Ovary (tissue), 9 donors: ENCODE data around the gene LRRD1. TPM values are rescaled to one million over a fixed set of nuclear protein-coding genes. Genes with fewer than 3 reads are reported as not detected.
"Not testable (repeated sequence)": the region's sequence is repeated elsewhere in the genome, so short reads cannot be mapped to it uniquely, and the experiment has no call there.

ENCODE experiments used
- DNase-seq, 5 donors: peaks; one replicate each; pipeline ENCODE4 v3.0.0-alpha.2; 2019 to 2020
- H3K27ac ChIP-seq, 2 donors: fragments of 200-600 bp; one replicate each; pipeline versions ENCODE4 v1.5.1 to v1.8.0; 2019 to 2022
- H3K27me3 ChIP-seq: fragments of 200-600 bp; one replicate; pipeline ENCODE4 v1.8.0; 2022
- H3K36me3 ChIP-seq: fragments of 200-600 bp; sonication (generic); one replicate; pipeline ENCODE4 v1.5.1; 2019
- H3K4me1 ChIP-seq: one replicate; pipeline ENCODE4 v1.8.1; 2013; ENCODE audit warnings: mild to moderate bottlenecking, moderate library complexity; ENCODE audit not compliant: insufficient read depth
- H3K4me3 ChIP-seq: fragments of 200-600 bp; sonication (generic); one replicate; pipeline ENCODE4 v1.5.1; 2017
- H3K9me3 ChIP-seq, 2 donors: fragments of 200-600 bp in 1 of 2; sonication (generic) in 1 of 2; one replicate each; pipeline versions ENCODE4 v1.5.1 to v1.8.1; 2013 to 2019; ENCODE audit warnings: mild to moderate bottlenecking in 1 of 2, moderate library complexity in 1 of 2
- EP300 ChIP-seq: sonication (generic); formaldehyde crosslinking; IDR thresholded peaks from one replicate; pipeline ENCODE4 v1.6.1; 2017; ENCODE audit warnings: antibody characterized with exemption
- POLR2A ChIP-seq: fragments of 450-650 bp; IDR thresholded peaks from one replicate; pipeline ENCODE4 v1.6.1; 2017; ENCODE audit warnings: antibody characterized with exemption, mild to moderate bottlenecking, moderate library complexity
- WGBS, 3 donors: extraction: QIAGEN DNeasy Blood & Tissue Kit in 1 of 3; methylation state at CpG; one replicate each; pipeline versions ENCODE4 v1.1.5 to v1.1.7; 2013 to 2017; 5-methylcytosine and 5-hydroxymethylcytosine counted together
- intact Hi-C, 4 donors: fragments of 100-400 bp; cut with DNase I; formaldehyde crosslinking; loops; one replicate each; pipeline versions ENCODE4 v1.11.0 to v1.15.1; 2022 to 2023
- polyA plus RNA-seq, 2 donors: library from polyadenylated mRNA; stranded (reverse); fragments of 200-250 nt in 1 of 2; fragments of 350-450 nt in 1 of 2; fragmentation: Illumina TruSeq in 1 of 2; extraction: RNeasy Lipid Tissue Mini Kit (QIAGEN cat#74804) in 1 of 2; gene quantifications; one replicate each; pipeline ENCODE4 v1.2.3, GENCODE V29; 2013 to 2014
- total RNA-seq, 7 donors: library from RNA; depleted of rRNA in 2 of 7; stranded (reverse); fragments of >200 nt in 2 of 7; fragmentation: NEBNext Ultra II Directional in 3 of 7; extraction: Animal tissue kit (Norgen Biotek cat#: 25700) in 3 of 7; gene quantifications; one replicate each; pipeline versions ENCODE4 v1.1.0 to v1.2.4, GENCODE V29; 2016 to 2023
- TF ChIP-seq, protein P1 (sequence below), 3 donors: fragments of 450-650 bp in 2 of 3; fragments of 200-600 bp in 1 of 3; IDR thresholded peaks; one replicate each; pipeline versions ENCODE4 v1.5.1 to v1.8.0; 2016 to 2022; ENCODE audit warnings: antibody characterized with exemption in 3 of 3, mild to moderate bottlenecking in 1 of 3
- donor health status: DM: no; HTN: no; CAD: no; lungs with moderate emphysema.
- donor health status: DM: no; HTN: no; CAD: no.
- donor health status: Bipolar disorder and iron deficiency.
- donor health status: DM: yes; HTN: yes; CAD: no.
- donor health status: DM: no; HTN: no; CAD: no.
- donor health status: DM: yes; HTN: yes; CAD: no.

The LRRD1 gene
- total and polyA plus RNA-seq, 9 donors: 0.11 to 0.60 (median 0.32) TPM; not detected in 3

DNA sequence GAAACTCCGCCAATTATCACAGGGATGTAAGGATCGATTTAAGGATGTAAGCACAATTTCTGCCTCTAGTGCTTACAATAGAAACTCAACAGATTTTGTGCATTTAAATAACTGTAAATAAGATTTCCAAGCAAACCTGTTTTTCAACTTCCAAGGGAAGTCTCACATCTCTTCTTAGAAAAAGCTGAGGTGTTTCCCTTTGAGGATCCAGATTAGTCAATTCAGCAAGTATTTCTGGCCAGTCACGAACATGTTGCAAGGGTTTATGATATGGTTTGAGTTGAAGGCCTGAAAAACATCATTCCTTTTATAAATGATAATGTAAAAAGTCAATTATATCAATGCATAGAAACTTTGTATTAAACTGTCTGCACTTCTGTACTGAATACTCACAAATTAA, 42.8 kb upstream of the LRRD1 start:
- Histone ChIP-seq H3K4me3 (no peak overlapping the region), H3K9me3 (no peaks in the 10 kb centered on the region), H3K4me1 (no peaks in the 10 kb centered on the region), H3K27me3 (no peaks in the 10 kb centered on the region), H3K36me3 (no peaks in the 10 kb centered on the region), H3K27ac (no peak overlapping the region)
- TF ChIP-seq, protein P1, sequence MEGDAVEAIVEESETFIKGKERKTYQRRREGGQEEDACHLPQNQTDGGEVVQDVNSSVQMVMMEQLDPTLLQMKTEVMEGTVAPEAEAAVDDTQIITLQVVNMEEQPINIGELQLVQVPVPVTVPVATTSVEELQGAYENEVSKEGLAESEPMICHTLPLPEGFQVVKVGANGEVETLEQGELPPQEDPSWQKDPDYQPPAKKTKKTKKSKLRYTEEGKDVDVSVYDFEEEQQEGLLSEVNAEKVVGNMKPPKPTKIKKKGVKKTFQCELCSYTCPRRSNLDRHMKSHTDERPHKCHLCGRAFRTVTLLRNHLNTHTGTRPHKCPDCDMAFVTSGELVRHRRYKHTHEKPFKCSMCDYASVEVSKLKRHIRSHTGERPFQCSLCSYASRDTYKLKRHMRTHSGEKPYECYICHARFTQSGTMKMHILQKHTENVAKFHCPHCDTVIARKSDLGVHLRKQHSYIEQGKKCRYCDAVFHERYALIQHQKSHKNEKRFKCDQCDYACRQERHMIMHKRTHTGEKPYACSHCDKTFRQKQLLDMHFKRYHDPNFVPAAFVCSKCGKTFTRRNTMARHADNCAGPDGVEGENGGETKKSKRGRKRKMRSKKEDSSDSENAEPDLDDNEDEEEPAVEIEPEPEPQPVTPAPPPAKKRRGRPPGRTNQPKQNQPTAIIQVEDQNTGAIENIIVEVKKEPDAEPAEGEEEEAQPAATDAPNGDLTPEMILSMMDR (IDR thresholded peaks at IDR 0.05): no peak
- TF ChIP-seq POLR2A: no peak
- no peak for TF ChIP-seq EP300
- 95 to 96% (median 95%) methylated on average over 3 of the region's 3 CpGs for WGBS, 3 donors
- intact Hi-C loops: no loop called here
- DNase-seq: no peak

DNA sequence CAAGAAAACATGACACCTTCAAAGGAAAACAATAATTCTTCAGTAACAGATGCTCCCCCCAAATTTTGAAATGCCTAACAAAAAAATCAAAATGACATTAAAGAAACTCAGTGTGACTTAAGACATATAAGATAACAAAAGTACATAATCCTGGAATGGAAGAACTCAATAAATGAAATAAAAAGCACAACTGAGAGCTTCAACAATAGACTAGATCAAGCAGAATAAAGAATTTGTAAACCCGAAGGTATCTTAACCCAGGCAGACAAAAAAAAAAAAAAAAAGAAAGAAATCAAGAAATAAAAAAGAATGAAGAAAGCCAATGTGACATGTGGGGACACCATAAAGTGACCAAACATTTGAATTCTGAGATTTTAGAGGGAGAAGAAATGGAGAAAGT, 27.7 kb upstream of the LRRD1 start:
- Histone ChIP-seq H3K4me3 (no peak overlapping the region), H3K27ac (no peak overlapping the region), H3K9me3 (no peaks in the 10 kb centered on the region), H3K27me3 (no peaks in the 10 kb centered on the region), H3K36me3 (no peaks in the 10 kb centered on the region), H3K4me1 (no peaks in the 10 kb centered on the region)
- 89 to 98% (median 92%) methylated on average over 1 of the region's 1 CpG for WGBS, 3 donors
- DNase-seq: no peak
- TF ChIP-seq, protein P1 (IDR thresholded peaks at IDR 0.05): no peak
- TF ChIP-seq POLR2A (no peak), EP300 (no peak)
- intact Hi-C loops: no loop called here

DNA sequence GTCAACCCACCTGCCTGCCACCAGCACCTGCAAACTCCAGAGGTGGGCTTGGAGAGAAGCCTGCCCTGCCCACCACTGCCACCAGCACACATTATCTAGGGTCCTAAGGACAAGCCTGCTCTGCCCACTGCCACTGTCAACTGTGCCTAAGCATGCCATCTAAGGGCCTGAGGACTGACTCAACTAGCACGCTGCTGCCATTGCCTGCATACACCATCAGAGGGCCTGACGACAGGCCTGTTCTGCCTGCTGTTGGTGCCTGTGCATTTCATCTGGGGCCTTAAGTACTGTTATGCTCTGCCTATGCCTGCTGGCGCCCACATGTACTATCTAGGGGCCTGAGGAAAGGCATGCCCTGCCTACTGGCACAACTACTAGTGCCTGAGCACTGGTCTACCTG, 27.0 kb upstream of the LRRD1 start:
- no peak overlapping the region for H3K27ac ChIP-seq
- H3K27me3 ChIP-seq: no peaks in the 10 kb centered on the region
- no peak overlapping the region for H3K4me3 ChIP-seq
- DNase-seq: no peak
- WGBS, 3 donors: 96 to 100% (median 99%) methylated on average over 3 of the region's 3 CpGs
- intact Hi-C loops: no loop called here
- H3K36me3 ChIP-seq: no peaks in the 10 kb centered on the region
- no peaks in the 10 kb centered on the region for H3K9me3 ChIP-seq
- no peaks in the 10 kb centered on the region for H3K4me1 ChIP-seq
- TF ChIP-seq EP300 (no peak), POLR2A (no peak)
- TF ChIP-seq, protein P1 (IDR thresholded peaks at IDR 0.05): no peak

DNA sequence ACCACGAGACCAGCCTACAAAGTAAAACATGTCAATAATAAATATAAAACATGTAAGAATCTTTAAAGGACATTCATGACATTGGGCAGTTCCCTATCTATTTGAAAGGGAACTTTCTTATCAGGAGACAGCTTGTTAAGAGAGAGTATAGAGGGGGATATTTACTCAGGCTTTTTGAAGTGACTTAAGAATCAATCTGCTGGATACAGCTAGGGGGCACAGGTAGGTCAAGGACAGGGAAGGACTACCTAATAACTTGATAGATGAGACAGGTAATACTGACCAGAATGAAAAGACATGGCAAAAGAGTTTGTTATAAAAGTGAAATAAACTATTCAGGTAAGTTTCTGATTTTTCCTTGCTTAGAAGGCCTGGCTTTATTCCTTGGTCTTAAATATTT, 21.8 kb upstream of the LRRD1 start:
- Histone ChIP-seq H3K9me3 (no peaks in the 10 kb centered on the region), H3K36me3 (no peaks in the 10 kb centered on the region), H3K4me1 (no peaks in the 10 kb centered on the region), H3K27me3 (no peaks in the 10 kb centered on the region), H3K27ac (no peak overlapping the region), H3K4me3 (no peak overlapping the region)
- intact Hi-C loops: no loop called here
- DNase-seq: no peak
- TF ChIP-seq EP300 (no peak), POLR2A (no peak)
- TF ChIP-seq, protein P1 (IDR thresholded peaks at IDR 0.05): no peak
- WGBS, 3 donors: 88 to 95% (median 91%) methylated on average over 1 of the region's 1 CpG

DNA sequence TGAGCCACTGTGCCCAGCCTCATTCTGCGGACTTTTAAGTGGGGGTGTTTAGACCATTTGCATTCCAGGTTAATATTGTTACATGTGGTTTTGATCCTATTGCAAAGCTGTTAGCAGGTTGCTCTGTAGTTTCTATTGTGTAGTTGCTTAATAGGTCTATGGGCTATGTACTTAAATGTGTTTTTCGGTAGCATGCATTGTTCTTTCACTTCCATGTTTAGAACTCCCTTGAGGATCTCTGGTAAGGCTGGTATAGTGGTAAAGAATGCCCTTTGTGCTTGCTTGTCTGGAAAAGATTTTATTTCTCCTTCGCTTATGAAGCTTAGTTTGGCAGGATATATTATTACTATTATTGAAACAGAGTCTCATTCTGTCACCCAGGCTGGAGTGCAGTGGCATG, 13.4 kb upstream of the LRRD1 start:
- H3K4me3 ChIP-seq: no peak overlapping the region
- intact Hi-C loops: no loop called here
- H3K36me3 ChIP-seq: no peaks in the 10 kb centered on the region
- 96 to 100% (median 98%) methylated on average over 3 of the region's 3 CpGs for WGBS, 3 donors
- no peak overlapping the region for H3K27ac ChIP-seq
- H3K9me3 ChIP-seq: peaks cover 0 to 4% of the 10 kb centered on the region in 2 donors
- TF ChIP-seq, protein P1 (IDR thresholded peaks at IDR 0.05): no peak
- TF ChIP-seq EP300 (no peak), POLR2A (no peak)
- no peaks in the 10 kb centered on the region for H3K27me3 ChIP-seq
- no peaks in the 10 kb centered on the region for H3K4me1 ChIP-seq
- no peak for DNase-seq

DNA sequence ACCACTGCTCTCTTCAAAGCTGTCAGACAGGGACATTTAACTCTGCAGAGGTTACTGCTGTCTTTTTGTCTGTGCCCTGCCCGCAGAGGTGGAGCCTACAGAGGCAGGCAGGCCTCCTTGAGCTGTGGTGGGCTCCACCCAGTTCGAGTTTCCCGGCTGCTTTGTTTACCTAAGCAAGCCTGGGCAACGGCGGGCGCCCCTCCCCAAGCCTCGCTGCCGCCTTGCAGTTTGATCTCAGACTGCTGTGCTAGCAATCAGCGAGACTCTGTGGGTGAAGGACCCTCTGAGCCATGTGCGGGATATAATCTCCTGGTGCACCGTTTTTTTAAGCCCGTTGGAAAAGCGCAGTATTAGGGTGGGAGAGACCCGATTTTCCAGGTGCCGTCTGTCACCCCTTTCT, 10.3 kb upstream of the LRRD1 start:
- H3K4me3 ChIP-seq, H3K27ac ChIP-seq, H3K27me3 ChIP-seq, DNase-seq, H3K4me1 ChIP-seq, intact Hi-C loops, H3K9me3 ChIP-seq, H3K36me3 ChIP-seq: not testable (repeated sequence)
- WGBS, 3 donors: 93 to 96% (median 94%) methylated on average over 15 of the region's 15 CpGs

DNA sequence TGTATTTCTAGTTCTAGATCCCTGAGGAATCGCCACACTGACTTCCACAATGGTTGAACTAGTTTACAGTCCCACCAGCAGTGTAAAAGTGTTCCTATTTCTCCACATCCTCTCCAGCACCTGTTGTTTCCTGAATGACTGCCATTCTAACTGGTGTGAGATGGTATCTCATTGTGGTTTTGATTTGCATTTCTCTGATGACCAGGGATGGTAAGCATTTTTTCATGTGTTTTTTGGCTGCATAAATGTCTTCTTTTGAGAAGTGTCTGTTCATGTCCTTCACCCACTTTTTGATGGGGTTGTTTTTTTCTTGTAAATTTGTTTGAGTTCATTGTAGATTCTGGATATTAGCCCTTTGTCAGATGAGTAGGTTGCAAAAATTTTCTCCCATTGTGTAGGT, 5.4 kb upstream of the LRRD1 start:
- H3K4me1 ChIP-seq, intact Hi-C loops, H3K27ac ChIP-seq, H3K9me3 ChIP-seq, H3K36me3 ChIP-seq, H3K27me3 ChIP-seq, DNase-seq, H3K4me3 ChIP-seq: not testable (repeated sequence)
- WGBS, 3 donors: 83 to 96% (median 83%) methylated on average over 1 of the region's 1 CpG
